Measurements from ENCODE around the gene G6PC1.
"Not testable (repeated sequence)": the region's sequence is repeated elsewhere in the genome, so short reads cannot be mapped to it uniquely, and the experiment has no call there.

DNA sequence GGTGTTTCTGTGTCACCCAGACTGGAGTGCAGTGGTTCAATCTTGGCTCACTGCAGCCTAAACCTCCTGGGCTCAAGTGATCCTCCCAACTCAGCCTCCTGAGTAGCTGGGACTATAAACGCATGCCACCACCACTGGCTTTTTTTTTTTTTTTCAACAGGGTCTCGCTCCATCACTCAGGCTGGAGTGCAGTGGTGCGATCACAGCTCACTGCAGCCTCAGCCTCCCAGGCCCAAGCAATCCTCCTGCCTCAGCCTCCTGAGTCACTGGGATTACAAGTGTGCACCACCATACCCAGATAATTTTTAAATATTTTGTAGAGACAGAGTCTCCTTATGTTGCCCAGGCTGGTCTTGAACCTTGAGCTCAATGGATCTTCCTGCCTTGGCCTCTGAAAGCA lies 14.8 kb upstream of the G6PC1 start:
- TF ChIP-seq SIN3A (IDR thresholded peaks at IDR 0.05; ENCODE audit: borderline replicate concordance, insufficient read depth, low read depth, low read length): not testable (repeated sequence)
- TF ChIP-seq, protein P1, sequence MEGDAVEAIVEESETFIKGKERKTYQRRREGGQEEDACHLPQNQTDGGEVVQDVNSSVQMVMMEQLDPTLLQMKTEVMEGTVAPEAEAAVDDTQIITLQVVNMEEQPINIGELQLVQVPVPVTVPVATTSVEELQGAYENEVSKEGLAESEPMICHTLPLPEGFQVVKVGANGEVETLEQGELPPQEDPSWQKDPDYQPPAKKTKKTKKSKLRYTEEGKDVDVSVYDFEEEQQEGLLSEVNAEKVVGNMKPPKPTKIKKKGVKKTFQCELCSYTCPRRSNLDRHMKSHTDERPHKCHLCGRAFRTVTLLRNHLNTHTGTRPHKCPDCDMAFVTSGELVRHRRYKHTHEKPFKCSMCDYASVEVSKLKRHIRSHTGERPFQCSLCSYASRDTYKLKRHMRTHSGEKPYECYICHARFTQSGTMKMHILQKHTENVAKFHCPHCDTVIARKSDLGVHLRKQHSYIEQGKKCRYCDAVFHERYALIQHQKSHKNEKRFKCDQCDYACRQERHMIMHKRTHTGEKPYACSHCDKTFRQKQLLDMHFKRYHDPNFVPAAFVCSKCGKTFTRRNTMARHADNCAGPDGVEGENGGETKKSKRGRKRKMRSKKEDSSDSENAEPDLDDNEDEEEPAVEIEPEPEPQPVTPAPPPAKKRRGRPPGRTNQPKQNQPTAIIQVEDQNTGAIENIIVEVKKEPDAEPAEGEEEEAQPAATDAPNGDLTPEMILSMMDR (IDR thresholded peaks at IDR 0.05): not testable (repeated sequence)

Measured in Panc1 (cell line).